Kidney tubule cell (primary cell): ENCODE data around the gene RMND5B.

Source experiments
- DNase-seq: peaks from one replicate; pipeline ENCODE4 v3.0.0-alpha.2; 2018; ENCODE audit warnings: low spot score

Gene RMND5B

DNA sequence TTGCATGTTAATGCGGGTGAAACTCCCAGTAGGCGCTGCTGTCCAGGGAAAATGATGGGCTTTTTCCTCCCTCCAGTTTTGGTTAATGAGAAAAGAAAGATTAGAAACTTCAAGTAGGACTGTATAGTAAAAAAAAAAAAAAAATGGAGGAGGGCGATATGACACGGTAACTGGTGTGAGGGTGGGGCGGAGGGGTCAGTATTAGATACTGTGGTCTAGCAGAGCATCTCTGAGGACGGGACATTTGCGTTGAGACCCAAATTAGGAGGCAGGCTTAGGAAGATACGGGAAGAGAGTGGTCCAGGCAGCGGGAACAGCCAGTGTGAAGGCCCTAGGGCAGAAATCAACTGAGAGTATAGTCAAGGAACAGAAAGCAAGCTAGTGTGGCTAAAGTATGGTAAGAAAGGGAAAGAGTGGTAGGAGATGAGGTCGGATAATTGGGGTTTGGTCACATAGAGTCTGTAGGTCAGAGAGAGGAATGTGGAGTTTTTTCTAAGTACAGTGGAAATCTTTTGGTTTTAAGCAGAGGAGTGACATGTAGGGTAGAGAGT lies 707 bp downstream of the RMND5B start:
- no peak for DNase-seq

DNA sequence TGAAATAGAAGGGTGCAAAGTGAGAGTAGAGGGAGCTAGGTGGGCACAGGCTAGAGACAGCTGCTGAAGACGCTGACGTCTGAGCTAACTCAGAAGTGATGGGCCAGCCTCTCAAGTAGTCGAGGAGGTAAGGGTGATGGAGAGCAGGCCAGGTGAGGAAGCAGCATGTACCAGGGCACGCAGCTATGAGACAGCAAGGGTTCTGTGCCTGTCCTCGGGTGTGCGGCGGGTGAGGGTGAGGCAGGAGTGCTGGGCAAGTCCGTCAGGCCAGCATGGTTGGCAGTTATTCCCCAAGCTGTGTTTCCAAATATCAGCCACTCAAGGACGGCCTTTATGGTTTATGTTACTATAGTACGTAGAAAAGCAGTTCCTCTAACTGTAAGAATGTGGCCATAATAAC lies 6.2 kb downstream of the RMND5B start:
- no peak for DNase-seq

DNA sequence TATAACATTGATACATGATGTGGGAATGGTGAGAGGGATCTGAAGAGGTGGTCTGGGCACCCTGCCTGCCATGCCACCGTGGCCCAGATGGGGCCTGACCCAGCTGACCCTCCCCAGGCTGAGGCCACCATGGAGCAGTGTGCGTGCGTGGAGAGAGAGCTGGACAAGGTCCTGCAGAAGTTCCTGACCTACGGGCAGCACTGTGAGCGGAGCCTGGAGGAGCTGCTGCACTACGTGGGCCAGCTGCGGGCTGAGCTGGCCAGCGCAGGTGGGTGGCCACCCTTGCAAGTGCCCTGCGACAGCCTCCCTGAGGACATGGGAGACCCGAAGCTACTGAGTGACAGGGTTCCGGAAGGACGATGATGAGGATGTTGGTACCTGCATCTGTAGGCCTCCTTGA lies 7.2 kb downstream of the RMND5B start:
- no peak for DNase-seq

DNA sequence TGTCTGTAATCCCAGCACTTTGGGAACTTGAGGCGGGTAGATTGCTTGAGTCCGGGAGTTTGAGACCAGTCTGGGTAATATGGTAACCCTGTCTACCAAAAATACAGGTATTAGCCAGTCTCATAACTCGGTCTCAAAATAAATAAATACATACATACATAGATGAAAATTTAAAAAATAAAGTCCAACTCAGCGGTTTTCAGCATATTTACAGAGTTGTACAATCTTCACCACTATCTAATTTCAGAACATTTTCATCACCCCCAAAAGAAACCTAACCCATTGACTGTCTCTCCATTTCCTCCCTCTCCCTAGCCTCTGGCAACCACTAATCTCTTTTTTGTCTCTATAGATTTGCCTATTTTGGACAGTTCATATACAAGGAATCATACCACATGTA lies 10.7 kb downstream of the RMND5B start:
- DNase-seq: no peak

DNA sequence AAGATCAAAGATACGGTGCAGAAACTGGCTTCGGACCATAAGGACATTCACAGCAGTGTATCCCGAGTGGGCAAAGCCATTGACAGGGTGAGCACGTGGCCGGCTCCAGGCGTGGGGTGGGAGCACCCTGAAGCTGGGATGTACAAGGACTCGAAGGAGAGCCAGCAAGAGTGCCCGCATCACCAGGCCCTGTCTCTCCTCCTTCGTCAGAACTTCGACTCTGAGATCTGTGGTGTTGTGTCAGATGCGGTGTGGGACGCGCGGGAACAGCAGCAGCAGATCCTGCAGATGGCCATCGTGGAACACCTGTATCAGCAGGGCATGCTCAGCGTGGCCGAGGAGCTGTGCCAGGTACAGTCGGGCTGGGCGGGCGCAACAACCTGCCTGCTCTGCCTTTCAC lies 11.8 kb downstream of the RMND5B start:
- no peak for DNase-seq

DNA sequence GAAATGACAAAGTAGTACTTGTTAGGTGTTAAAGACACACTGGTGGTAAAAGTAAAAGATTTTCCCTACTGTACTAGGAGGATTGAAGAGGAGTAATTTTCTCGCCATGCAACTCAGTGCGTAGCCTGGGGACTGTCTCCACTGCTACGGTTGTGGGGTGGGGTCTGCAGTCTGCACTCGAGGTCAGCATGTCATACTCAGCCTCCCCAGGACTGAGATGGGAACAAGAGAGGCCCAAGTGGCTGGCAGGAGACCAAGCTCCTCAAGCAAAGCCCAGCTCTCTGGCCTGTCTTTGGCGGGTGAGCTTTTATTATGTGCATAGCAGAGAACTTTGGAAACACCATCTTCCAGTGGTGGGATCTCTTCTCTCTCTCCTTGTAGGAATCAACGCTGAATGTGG lies 12.4 kb downstream of the RMND5B start:
- DNase-seq: no peak

DNA sequence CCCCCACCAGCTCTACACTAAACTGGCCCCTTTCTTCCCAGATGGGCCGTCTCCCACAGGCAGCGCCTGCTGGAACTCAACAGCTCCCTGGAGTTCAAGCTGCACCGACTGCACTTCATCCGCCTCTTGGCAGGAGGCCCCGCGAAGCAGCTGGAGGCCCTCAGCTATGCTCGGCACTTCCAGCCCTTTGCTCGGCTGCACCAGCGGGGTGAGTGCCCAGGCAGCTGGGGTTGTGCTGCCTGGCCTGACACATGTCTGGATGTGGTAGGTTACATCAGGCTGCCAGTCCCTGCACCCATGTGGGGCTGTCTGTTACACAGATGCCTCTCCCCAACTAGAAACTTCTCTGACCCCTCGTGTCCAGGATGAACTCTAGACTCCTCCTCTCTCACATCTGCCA lies 13.1 kb downstream of the RMND5B start:
- DNase-seq: no peak

DNA sequence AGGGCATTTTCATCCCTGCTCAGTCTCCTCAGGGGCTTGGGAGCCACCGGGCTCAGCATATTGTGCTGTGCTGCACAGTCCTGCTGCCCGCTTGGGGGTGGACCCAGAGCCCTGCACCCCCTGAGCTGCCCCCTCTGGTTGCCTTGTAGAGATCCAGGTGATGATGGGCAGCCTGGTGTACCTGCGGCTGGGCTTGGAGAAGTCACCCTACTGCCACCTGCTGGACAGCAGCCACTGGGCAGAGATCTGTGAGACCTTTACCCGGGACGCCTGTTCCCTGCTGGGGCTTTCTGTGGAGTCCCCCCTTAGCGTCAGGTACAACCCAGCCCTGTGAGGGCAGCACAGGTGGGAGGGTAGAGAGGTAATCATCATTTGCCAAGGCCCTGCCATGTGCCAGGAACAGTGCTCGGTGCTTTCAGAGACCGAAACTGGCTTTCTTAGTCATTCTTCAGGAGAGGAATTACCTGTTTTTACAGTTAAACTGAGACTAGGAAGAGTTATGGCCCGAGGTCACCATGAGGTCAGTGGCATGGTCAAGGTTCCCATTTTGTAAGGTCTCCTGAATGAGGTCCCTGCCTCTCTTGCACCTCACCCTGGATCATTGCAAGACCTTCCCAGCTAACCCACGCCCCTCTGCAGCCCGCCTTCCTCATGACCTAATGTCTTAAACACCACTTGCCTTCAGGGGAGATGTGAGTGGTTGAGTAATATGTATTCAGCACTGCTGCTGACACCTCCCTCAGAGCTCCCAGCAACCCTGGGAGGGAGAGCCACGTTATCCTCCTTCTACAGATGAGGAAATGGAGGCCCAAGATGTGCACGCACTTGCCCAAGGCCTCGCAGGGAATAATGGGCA lies 15.4 kb downstream of the RMND5B start:
- DNase-seq: peak; percentile 73

DNA sequence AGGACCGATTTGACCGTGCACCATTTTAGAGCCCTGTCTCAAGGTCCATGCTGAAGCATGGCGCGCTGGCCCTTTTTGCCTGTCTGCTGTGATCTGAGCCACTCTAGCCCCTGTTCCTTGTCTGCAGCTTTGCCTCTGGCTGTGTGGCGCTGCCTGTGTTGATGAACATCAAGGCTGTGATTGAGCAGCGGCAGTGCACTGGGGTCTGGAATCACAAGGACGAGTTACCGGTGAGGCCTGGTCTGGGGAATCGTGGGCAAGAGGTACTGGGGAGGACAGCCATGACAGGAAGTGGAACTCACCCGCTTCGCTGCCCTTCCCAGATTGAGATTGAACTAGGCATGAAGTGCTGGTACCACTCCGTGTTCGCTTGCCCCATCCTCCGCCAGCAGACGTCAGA lies 16.6 kb downstream of the RMND5B start:
- DNase-seq: no peak

DNA sequence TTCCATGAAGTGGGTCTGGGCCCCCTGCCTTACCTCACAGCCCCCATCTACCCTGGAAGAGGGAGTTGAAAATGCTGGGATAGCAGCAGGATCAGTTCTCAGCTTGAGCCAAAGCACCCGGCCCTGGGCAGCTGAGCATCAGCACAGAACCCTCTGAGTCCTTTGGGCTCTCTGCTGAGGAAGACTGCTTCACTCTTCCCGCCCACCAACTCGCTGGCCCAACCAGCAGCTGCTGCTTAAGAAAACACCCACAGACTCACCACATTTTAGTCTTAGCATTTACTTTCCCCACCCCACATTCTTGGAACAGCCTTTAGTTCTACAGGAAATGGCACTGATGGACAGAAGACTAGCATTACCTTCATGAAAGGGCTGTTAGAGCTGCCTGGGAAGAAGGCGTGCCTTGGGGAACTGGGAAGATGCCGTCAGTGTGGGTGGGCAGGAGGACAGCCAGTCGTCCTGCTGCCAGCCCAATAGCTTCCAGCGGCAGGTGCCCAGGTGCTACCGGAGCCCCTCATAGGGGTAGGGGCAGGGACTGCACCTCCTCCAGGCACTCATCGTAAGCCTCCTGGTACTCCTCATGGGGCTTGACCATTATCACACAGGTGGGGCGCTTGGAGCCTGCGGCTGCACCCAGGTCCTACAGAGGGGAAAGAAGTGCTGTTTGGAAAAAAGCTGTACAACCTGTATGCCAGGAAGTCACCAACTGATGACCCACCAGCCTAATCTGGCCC lies 18.6 kb downstream of the RMND5B start:
- no peak for DNase-seq

DNA sequence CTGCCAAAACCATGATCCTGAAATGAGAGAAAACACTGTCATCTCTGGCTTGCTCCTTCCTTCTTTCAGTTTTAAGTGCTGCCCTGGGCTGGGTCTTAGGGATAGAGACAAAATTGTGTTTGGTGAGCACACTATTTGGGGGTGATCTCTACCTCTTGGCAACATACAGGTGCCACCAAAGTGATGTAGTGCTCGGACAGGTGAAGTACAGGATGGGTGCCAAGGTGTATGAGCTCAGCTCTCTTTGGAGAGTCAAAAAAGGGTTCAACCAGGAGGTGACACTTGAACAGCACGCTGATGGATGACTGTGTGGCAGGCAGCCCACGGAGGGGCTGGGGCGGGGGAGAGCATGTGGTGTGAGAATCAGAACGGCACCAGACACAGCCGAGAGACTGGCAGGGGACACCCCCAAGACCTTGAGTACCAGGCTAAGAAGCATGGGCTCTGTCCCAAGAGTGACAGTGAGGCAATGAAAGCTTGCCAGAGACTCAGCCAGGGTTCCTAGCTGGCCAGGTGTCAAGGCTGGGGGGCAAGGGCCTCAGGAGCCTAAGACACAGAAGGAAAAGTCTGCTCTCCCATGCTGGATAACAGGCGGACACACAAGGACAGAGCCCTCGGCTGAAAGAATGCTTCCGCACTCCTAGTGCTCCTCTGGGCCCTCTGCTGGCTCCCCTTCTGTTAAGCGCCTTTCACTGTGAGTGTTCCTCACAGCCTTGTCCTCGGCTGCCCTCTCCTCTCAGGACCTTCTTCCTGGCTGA lies 20.3 kb downstream of the RMND5B start:
- DNase-seq: no peak

DNA sequence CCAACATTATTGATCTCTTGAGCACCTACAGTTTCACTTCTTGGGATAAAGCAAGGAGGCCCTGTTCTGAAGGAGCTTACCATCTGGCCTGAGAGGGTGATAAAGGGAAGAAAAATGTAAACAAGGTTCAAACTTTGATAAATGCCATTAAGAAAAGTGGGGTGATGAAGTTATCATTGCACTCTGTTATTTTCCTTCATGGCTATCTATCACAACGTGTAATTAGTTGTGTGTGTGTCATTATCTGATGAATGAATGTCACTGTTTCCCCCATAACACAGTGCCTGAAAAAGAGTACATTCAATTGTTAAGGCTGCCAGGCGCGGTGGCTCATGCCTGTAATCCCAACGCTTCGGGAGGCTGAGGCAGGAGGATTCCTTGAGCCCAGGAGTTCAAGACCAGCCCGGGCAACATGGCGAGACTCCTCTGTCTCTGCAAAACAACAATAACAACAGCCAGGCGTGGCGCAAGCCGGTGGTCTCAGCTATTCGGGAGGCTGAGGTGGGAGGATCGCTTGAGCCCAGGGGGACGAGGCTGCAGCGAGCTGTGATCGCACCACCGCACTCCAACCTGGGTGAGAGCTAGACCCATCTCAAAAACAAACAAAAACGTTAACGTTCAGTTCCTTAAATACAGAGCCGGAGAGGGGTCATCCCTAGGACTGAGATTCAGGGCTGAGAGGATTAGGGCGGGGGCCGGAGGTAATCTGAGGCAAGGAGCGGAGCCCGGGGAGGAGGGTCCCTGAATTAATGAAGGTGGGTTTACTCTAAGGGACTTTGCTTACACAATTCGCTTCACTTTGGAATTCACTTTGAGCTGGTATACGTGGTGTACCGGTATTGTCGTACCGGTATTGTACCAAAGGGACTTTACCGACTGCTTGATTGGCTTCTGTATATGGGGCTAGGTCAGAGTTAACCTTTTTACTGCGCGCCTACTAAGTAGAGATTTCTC lies 22.0 kb downstream of the RMND5B start:
- no peak for DNase-seq

DNA sequence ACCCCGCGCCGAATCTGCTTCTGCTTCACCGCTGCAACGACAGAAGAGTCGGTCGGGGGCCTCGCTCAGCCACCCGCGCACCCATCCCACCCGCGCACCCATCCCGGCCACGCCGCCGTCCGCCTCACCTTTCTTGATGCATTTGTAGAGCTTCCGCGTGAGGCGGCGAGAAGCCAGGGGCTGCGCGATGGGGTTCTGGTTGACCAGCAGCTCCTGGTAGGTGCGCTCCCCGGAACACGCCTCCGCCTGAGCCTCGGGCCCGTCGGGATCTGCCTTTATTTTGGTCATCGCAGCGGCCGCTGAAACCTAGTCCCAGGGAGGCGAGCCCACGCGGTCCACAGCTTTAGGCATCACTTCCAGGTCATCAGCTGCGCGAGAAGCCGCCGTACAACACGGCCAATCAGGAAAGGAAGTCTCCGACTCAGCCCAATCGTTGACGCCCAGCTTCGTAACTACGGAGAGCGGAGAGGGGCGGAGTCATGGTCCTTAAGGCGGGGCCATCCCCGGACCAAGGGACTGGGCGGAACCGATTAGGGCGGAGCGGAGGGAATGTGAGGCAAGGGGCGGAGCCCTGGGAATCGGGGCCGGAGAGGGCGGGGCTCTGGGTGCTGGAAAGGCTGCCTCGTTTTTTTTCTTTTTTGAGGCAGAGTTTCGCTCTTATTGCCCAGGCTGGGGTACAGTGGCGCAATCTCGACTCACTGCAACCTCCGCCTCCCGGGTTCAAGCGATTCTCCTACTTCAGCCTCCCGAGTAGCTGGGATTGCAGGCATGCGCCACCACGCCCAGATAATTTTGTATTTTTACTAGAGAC lies 22.9 kb downstream of the RMND5B start, which contains the start of gene NHP2:
Gene NHP2, minus strand, starts transcription at position 356 of the 811 bp plus-strand sequence. Its CDS starts 68 bp downstream, at position 288.
- DNase-seq: peak; percentile 99

DNA sequence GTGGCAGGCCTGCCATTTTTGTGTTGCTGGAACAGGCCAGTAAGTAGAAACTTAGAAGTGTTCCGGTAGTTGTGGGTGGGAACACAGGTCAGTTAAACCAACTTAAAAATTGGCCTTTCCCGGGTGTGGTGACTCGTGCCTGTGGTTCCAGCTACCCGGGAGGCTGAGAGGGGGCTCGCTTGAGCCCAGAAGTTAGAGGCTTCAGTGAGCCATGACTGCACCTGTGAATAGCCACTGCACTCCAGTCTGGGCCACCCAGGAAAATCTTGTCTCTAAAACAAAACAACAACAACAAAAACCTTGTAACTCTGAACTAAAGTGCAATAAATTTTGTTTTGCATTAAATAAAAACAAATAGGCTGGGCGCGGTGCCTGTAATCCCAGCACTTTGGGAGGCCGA lies 24.3 kb downstream of the RMND5B start:
- DNase-seq: peak; percentile 26

DNA sequence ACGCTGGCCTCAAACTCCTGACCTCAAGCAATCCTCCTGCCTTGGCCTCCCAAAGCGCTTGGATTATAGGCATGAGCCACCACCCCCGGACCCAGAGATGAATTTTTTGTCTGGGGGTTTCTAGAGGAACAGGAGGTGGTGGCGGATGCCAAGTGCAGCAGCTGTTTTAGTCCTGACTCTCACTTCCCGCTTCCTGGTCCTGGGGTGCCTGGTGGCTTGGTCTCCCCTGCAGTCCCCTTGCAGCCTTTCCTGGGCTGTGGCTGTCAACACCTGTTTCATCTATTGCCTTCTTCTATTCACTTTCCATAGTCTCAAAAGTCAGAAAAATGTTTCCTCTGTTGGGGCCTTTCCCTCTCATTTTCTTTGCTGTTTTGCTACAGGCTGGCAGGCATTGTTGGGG lies 29.4 kb downstream of the RMND5B start:
- DNase-seq: no peak

DNA sequence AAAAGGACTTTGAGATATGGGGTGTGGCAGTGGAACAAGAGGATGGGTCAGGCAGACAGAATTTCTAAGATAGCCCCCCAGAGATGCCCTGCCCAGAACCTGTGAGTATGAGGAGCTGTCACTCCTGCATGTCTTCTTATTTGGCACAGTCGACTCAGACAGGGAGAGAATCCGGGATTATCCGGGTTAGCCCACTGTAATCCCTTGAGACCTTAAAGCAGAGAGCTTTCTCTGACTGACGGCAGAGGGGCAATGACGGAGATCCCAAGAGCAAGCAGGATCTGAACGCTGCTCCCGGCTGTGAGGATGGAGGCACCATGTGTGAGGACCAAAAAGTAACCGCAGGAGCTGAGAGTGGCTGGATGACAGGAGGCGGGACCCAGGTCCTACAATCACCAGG lies 31.7 kb downstream of the RMND5B start:
- DNase-seq: no peak

DNA sequence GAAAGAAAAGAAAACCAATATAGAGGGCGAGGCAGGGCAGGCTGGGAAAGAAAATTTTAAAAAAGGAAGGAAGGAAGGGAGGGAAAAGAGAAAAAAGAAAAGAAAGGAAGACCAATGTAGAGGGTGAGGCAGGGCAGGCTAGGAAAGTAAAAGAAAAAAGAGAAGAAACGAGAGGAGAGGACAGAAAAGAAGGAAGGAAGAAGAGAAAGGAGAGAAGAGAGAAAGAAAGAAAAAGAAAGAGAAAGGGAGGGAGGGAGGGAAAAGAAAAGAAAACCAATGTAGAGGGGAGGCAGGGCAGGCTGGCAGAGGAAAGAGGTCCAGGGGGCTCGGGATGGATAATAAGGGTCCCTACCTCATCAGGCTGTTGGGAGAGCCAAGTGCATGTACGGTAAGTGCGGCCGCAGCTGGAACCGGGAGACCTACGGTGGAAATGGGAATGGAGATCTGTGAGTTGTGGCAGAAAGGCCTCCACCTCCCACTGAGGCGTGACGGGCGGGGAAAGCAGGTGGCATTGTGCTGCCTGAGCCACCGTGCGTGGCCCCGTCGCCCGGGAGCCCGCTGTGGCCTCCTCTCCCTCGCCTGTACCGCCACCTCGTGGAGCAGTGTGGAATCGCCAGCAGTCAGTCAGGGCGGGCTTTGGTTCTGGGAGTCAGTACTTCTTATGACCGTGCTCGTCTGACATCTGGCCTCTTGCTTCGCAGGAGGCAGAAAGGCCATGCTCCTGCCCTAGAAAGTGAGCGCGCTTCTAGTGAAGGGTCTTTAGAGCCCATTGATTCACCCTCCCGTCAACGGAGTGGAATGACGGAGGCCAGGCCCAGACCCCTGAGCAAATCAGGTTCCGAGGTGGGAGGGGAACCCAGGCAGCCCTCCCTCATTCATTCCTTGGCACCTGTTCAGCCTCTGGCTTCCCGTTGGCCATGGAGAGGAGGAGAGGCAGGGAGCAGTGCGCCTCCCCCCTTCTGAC lies 33.2 kb downstream of the RMND5B start:
- DNase-seq: peak; percentile 79

DNA sequence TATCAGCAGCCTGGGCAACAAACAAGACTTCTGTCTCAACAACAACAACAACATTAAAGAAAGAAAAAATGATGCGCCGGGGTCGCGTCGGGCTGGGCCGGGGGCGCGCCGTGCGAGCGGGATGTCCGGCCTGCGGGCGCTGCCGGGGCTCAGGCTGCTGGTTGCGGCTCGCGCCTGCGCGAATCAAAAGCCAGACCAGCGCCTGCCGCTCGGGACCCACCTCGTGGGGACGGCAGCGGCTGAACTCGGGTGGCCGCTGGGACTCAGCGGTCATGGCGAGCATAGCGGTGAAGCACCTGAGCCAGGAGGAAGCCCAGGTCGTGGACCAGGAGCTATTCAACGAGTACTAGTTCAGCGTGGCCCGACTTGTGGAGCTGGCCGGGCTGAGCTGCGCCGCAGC lies 34.8 kb downstream of the RMND5B start:
- no peak for DNase-seq

DNA sequence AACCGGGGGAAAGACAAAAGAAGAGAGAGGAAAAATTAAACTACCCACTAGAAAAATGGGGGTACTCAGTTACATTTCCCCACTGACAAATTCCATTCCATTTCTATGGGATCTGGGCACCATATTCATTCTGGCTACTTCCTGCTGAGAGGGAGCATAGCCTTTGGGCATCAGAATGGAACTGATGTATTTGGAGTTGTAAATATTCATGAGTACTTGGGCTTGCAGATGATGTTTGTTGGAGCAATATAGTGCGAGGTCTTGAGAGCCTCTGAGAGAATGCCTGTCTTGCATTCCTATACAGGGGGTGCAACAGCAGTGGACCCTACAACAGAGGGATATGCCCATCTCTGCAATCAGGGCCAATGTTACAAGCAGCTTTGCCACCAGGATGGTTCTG lies 39.6 kb downstream of the RMND5B start:
- DNase-seq: no peak
